Parathyroid adenoma (tissue), 2 donors: ENCODE results near the gene BANF1.

ENCODE experiments used
- H2AFZ ChIP-seq: fragments of 300-600 bp; sonication (generic); one replicate; pipeline ENCODE4 v1.7.0; 2017; ENCODE audit warnings: antibody characterized with exemption, mild to moderate bottlenecking
- H3K27ac ChIP-seq: fragments of 300-600 bp; sonication (generic); one replicate; pipeline ENCODE4 v1.7.0; 2017
- H3K27me3 ChIP-seq: fragments of 300-600 bp; sonication (generic); one replicate; pipeline ENCODE4 v1.7.0; 2017; ENCODE audit warnings: low read length; ENCODE audit not compliant: control insufficient read depth, insufficient read depth
- H3K36me3 ChIP-seq: fragments of 300-600 bp; sonication (generic); one replicate; pipeline ENCODE4 v1.7.0; 2017; ENCODE audit warnings: low read length; ENCODE audit not compliant: control insufficient read depth, insufficient read depth
- H3K4me1 ChIP-seq: fragments of 300-600 bp; sonication (generic); one replicate; pipeline ENCODE4 v1.7.0; 2017; ENCODE audit warnings: control low read depth
- H3K4me2 ChIP-seq: fragments of 300-600 bp; sonication (generic); one replicate; pipeline ENCODE4 v1.7.0; 2017; ENCODE audit warnings: low read length
- H3K4me3 ChIP-seq: fragments of 300-600 bp; sonication (generic); one replicate; pipeline ENCODE4 v1.7.0; 2017; ENCODE audit warnings: low read depth, low read length
- H3K79me2 ChIP-seq: fragments of 300-600 bp; sonication (generic); one replicate; pipeline ENCODE4 v1.7.0; 2017; ENCODE audit warnings: control low read depth
- H3K9ac ChIP-seq: fragments of 300-600 bp; sonication (generic); one replicate; pipeline ENCODE4 v1.7.0; 2017; ENCODE audit warnings: mild to moderate bottlenecking
- H3K9me3 ChIP-seq: fragments of 300-600 bp; sonication (generic); one replicate; pipeline ENCODE4 v1.7.0; 2017; ENCODE audit warnings: low read length; ENCODE audit not compliant: control insufficient read depth
- TF ChIP-seq, protein P1 (sequence below): fragments of 300-600 bp; sonication (generic); IDR thresholded peaks from one replicate; pipeline ENCODE4 v1.7.0; 2017; ENCODE audit warnings: antibody characterized with exemption, mild to moderate bottlenecking
- donor health status: primary hyperparathyroidism.

BANF1 gene

DNA sequence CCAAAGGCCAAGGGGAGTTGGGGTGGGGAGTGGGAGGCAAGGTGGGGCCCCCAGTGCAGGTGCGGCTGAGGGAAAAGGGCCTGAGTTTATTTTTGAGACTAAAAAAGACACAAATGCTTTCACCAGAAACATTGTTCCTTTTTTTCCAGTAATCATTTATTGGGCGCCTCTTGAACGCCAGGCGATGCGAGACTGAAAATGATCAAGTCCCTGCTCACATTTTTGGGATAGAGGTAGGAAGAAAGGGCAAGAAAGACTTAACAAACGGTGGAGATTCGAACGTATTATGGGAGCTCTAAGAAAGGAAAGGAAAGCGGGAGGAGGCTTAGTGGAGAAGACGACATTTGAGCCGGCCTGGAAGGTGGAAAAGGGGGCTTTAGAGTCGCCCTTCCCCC is 49.1 kb downstream of the BANF1 start:
- Histone ChIP-seq H3K9ac (peak overlapping the region; percentile 40), H3K4me1 (peaks cover 22% of the 10 kb centered on the region), H3K27ac (peak overlapping the region; percentile 84), H3K4me3 (peak overlapping the region; percentile 92), H3K9me3 (no peaks in the 10 kb centered on the region), H2AFZ (peak overlapping the region; percentile 67), H3K27me3 (no peaks in the 10 kb centered on the region), H3K4me2 (peak overlapping the region; percentile 78), H3K36me3 (no peaks in the 10 kb centered on the region), H3K79me2 (peaks cover 10% of the 10 kb centered on the region)
- TF ChIP-seq, protein P1, sequence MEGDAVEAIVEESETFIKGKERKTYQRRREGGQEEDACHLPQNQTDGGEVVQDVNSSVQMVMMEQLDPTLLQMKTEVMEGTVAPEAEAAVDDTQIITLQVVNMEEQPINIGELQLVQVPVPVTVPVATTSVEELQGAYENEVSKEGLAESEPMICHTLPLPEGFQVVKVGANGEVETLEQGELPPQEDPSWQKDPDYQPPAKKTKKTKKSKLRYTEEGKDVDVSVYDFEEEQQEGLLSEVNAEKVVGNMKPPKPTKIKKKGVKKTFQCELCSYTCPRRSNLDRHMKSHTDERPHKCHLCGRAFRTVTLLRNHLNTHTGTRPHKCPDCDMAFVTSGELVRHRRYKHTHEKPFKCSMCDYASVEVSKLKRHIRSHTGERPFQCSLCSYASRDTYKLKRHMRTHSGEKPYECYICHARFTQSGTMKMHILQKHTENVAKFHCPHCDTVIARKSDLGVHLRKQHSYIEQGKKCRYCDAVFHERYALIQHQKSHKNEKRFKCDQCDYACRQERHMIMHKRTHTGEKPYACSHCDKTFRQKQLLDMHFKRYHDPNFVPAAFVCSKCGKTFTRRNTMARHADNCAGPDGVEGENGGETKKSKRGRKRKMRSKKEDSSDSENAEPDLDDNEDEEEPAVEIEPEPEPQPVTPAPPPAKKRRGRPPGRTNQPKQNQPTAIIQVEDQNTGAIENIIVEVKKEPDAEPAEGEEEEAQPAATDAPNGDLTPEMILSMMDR, result no peak

DNA sequence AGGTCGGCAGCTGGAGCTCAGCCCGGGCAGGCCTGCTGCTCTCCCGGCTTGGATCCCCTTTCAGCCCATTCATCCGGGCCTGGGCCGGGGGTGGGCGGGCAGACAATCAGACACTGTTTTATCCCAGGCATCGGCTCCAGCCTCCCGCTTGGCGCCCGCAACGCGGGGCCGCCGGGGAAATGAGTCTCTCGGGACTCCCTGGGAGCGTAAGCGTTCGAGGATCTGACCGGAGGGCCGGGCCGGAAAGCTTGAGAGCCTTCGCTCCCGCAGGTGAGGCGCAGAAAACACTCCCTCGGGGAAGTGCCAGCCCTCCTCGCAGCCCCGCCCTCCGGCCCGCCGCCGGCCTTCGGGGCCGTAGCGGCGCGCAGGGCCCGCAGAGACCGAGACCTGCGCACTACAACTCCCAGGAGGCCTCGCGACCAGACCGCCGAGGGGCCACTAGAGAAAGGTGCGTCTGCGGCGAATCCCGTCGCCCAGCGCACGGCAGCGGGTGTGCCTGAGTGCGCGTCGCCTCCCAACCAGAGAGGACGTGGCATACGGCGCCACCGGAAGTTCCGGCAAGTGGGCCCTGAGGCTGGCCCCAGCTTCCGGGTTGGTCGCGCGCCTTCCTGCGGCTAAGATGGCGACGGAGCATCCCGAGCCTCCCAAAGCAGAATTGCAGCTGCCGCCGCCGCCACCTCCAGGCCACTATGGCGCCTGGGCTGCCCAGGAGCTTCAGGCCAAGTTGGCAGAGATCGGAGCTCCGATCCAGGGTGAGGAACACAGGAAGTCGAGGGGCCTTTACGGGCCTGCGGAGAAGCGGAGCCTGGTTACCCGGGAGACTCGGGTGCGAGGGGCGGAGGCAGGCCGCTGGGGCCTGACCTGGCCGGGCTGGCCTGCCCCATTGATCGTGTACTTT is 49.7 kb downstream of the BANF1 start, which contains the start of gene SF3B2:
Gene SF3B2 (plus strand): TSS at position 599 of the 898 bp plus-strand sequence. CDS start 21 bp downstream, at position 620.
- H3K4me1 ChIP-seq, result peaks cover 18% of the 10 kb centered on the region
- no peaks in the 10 kb centered on the region for H3K27me3 ChIP-seq
- peak within 1 kb of the TSS; percentile 78 for H3K4me2 ChIP-seq
- H3K4me3 ChIP-seq, result peak within 1 kb of the TSS; percentile 92
- peak within 1 kb of the TSS; percentile 40 for H3K9ac ChIP-seq
- H3K9me3 ChIP-seq, result no peaks in the 10 kb centered on the region
- H3K79me2 ChIP-seq, result peaks cover 10% of the 10 kb centered on the region
- TF ChIP-seq, protein P1, result peak; percentile 15
- H3K36me3 ChIP-seq, result no peaks in the 10 kb centered on the region
- H3K27ac ChIP-seq, result peak within 1 kb of the TSS; percentile 84
- H2AFZ ChIP-seq, result peak within 1 kb of the TSS; percentile 89

DNA sequence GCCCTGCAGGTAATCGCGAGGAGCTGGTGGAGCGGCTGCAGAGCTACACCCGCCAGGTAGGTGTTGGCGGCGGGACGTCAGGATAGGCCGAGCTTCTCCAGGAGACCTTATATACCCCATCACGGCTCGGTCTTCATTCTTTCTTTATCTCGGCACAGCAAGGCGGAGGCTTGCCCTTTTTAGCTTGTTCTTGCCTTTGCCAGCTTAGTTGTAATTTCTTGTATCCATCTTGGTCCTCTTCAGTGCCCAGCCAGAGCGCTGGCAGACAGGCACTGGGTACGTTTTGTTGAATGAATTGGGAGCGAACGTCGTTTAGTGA is 50.3 kb downstream of the BANF1 start:
- peaks cover 10% of the 10 kb centered on the region for H3K79me2 ChIP-seq
- TF ChIP-seq, protein P1, result no peak
- peaks cover 14% of the 10 kb centered on the region for H3K4me1 ChIP-seq
- H3K27ac ChIP-seq, result peak overlapping the region; percentile 72
- H3K4me3 ChIP-seq, result peak overlapping the region; percentile 92
- H3K27me3 ChIP-seq, result no peaks in the 10 kb centered on the region
- no peaks in the 10 kb centered on the region for H3K36me3 ChIP-seq
- no peaks in the 10 kb centered on the region for H3K9me3 ChIP-seq
- H3K9ac ChIP-seq, result peak overlapping the region; percentile 37
- H3K4me2 ChIP-seq, result peak overlapping the region; percentile 64
- peak overlapping the region; percentile 89 for H2AFZ ChIP-seq
